ENCODE measurements around the gene GLDN.

GLDN gene

GRCh38 chr15:51448622-51449399 is 107.4 kb downstream of the GLDN start:
- no peak for DNase-seq

GRCh38 chr15:51450001-51450400 is 108.5 kb downstream of the GLDN start:
- DNase-seq: no peak

Measured in NCI-H524 (cell line).